HepG2 (cell line): Measurements from ENCODE around the gene C4orf33. TPM values are rescaled to one million over a fixed set of nuclear protein-coding genes. Genes with fewer than 3 reads are reported as not detected.

Source experiments
- ATAD3A ChIP-seq: sonication (generic); formaldehyde crosslinking; IDR thresholded peaks from 2 replicates; pipeline ENCODE4 v1.4.0; 2020; ENCODE audit warnings: missing genetic modification reagents
- BHLHE40 ChIP-seq: IDR thresholded peaks from 2 replicates; pipeline ENCODE4 v1.6.1; 2011; ENCODE audit warnings: low read length, improper control_type of control experiment
- DRAP1 ChIP-seq: IDR thresholded peaks from 2 replicates; pipeline ENCODE4 v1.6.1; 2016; ENCODE audit warnings: missing genetic modification reagents, missing compliant biosample characterization
- DZIP1 ChIP-seq: sonication (generic); formaldehyde crosslinking; IDR thresholded peaks from 2 replicates; pipeline ENCODE4 v1.5.0; 2020; ENCODE audit warnings: mild to moderate bottlenecking, missing genetic modification reagents
- GATAD2A ChIP-seq: IDR thresholded peaks from 2 replicates; pipeline ENCODE4 v1.6.1; 2016
- GMEB2 ChIP-seq: IDR thresholded peaks from 2 replicates; pipeline ENCODE4 v1.6.1; 2016; ENCODE audit warnings: missing biosample characterization, missing genetic modification reagents, low read depth
- IRF9 ChIP-seq: sonication (generic); formaldehyde crosslinking; IDR thresholded peaks from 2 replicates; pipeline ENCODE4 v1.8.0; 2022; ENCODE audit warnings: missing genetic modification reagents, mild to moderate bottlenecking, borderline replicate concordance
- MXD1 ChIP-seq: sonication (generic); formaldehyde crosslinking; IDR thresholded peaks from 2 replicates; pipeline ENCODE4 v1.4.0; 2020; ENCODE audit warnings: mild to moderate bottlenecking, missing genetic modification reagents
- PTBP1 ChIP-seq: fragments of 200-400 bp; formaldehyde crosslinking; IDR thresholded peaks from 2 replicates; pipeline ENCODE4 v1.6.1; 2018; ENCODE audit warnings: low read length, low read depth; ENCODE audit not compliant: poor library complexity, severe bottlenecking
- RAD51 ChIP-seq: fragments of 450-650 bp; IDR thresholded peaks from 2 replicates; pipeline ENCODE4 v1.6.1; 2016; ENCODE audit warnings: borderline replicate concordance
- REPIN1 ChIP-seq: sonication (generic); formaldehyde crosslinking; IDR thresholded peaks from 2 replicates; pipeline ENCODE4 v1.8.0; 2022; ENCODE audit warnings: missing genetic modification reagents, low read depth, mild to moderate bottlenecking, borderline replicate concordance
- REXO4 ChIP-seq: sonication (generic); formaldehyde crosslinking; IDR thresholded peaks from 2 replicates; pipeline ENCODE4 v1.8.0; 2022; ENCODE audit warnings: missing genetic modification reagents, mild to moderate bottlenecking, borderline replicate concordance
- TOPORS ChIP-seq: sonication (generic); formaldehyde crosslinking; IDR thresholded peaks from 2 replicates; pipeline ENCODE4 v1.8.0; 2023; ENCODE audit warnings: mild to moderate bottlenecking, missing genetic modification reagents
- ZNF484 ChIP-seq: sonication (generic); formaldehyde crosslinking; IDR thresholded peaks from 2 replicates; pipeline ENCODE4 v1.5.1; 2020; ENCODE audit warnings: mild to moderate bottlenecking, low read depth, missing genetic modification reagents, borderline replicate concordance
- ZNF737 ChIP-seq: sonication (generic); formaldehyde crosslinking; IDR thresholded peaks from 2 replicates; pipeline ENCODE4 v1.5.0; 2020; ENCODE audit warnings: missing genetic modification reagents, mild to moderate bottlenecking, borderline replicate concordance
- ZXDC ChIP-seq: sonication (generic); formaldehyde crosslinking; IDR thresholded peaks from 2 replicates; pipeline ENCODE4 v1.5.0; 2020; ENCODE audit warnings: mild to moderate bottlenecking, missing genetic modification reagents
- polyA plus RNA-seq, 8 experiments: library from polyadenylated mRNA; depleted of rRNA in 3 of 8; stranded (reverse) in 7 of 8; unstranded in 1 of 8; fragments of >200 nt; fragmentation: Illumina TruSeq in 4 of 8; extraction: Trizol in 4 of 8; gene quantifications; 2 replicates each; pipeline versions ENCODE4 v1.2.1 to v1.2.3, GENCODE V29; 2011 to 2016; ENCODE audit warnings: low read depth in 4 of 8, missing spikeins in 1 of 8, mixed read lengths in 1 of 8; ENCODE audit not compliant: insufficient read depth in 1 of 8
- total RNA-seq, 5 experiments: library from RNA; depleted of rRNA; stranded (reverse); fragments of >200 nt; fragmentation: Illumina TruSeq; extraction: Trizol; gene quantifications; 2 replicates each; pipeline ENCODE4 v1.2.3, GENCODE V29; 2016; ENCODE audit warnings: low read depth in 1 of 5
- TF ChIP-seq, protein P1 (sequence below): sonication (generic); formaldehyde crosslinking; IDR thresholded peaks from 2 replicates; pipeline ENCODE4 v1.4.0; 2020; ENCODE audit warnings: missing genetic modification reagents

The C4orf33 gene
- total and polyA plus RNA-seq, 2 of the 13 experiments (the other 11 are each of a cell fraction or from before 2014, with no cell fraction given) = 2.8 to 3.3 TPM

GRCh38 chr4:129093191-129093920, 2.6 kb upstream of the C4orf33 start, which contains the start of gene SCLT1 (continued):
- TF ChIP-seq ZXDC = 0 out of 2 replicates have a peak, but pooled peaks have one; percentile 63
- TF ChIP-seq RAD51 = no peak
- TF ChIP-seq GATAD2A (CRISPR knock-in tag) = peak; percentile 45
- no peak for TF ChIP-seq ATAD3A (CRISPR knock-in tag)
- peak; percentile 63; the same call in 1 of the 2 replicates for TF ChIP-seq DRAP1 (CRISPR knock-in tag)
- TF ChIP-seq GMEB2 (CRISPR knock-in tag) = peak; percentile 92
- TF ChIP-seq, protein P1, sequence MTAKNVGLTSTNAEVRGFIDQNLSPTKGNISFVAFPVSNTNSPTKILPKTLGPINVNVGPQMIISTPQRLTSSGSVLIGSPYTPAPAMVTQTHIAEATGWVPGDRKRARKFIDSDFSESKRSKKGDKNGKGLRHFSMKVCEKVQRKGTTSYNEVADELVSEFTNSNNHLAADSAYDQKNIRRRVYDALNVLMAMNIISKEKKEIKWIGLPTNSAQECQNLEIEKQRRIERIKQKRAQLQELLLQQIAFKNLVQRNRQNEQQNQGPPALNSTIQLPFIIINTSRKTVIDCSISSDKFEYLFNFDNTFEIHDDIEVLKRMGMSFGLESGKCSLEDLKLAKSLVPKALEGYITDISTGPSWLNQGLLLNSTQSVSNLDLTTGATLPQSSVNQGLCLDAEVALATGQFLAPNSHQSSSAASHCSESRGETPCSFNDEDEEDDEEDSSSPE (CRISPR knock-in tag) = peak; percentile 94
- TF ChIP-seq PTBP1 = peak; percentile 42
- no peak for TF ChIP-seq REXO4 (CRISPR knock-in tag)
- TF ChIP-seq DZIP1 = no peak
- TF ChIP-seq TOPORS (CRISPR knock-in tag) = no peak
- TF ChIP-seq ZNF484 (CRISPR knock-in tag) = no peak
- TF ChIP-seq REPIN1 (CRISPR knock-in tag) = peak; percentile 80
- peak; percentile 32; the same call in 1 of the 2 replicates for TF ChIP-seq IRF9
- TF ChIP-seq BHLHE40 = 0 out of 2 replicates have a peak, but pooled peaks have one; percentile 5
- TF ChIP-seq MXD1 (CRISPR knock-in tag) = peak; percentile 93
- 0 out of 2 replicates have a peak, but pooled peaks have one; percentile 85 for TF ChIP-seq ZNF737 (CRISPR knock-in tag)
